ENCODE measurements around the gene TULP4. TPM values are rescaled to one million over a fixed set of nuclear protein-coding genes. Genes with fewer than 3 reads are reported as not detected.

The TULP4 gene
- total and polyA plus RNA-seq, 2 of the 8 experiments (the other 6 are each of a cell fraction or from before 2014, with no cell fraction given) = 7.7 to 51.6 TPM

GRCh38 chr6:158503222-158503621 is 191.0 kb downstream of the TULP4 start:
- Histone ChIP-seq H4K20me1 (replicated peaks in 1 of 2; ENCODE audit: control insufficient read depth in 1 of 2, insufficient read depth in 2 of 2, low read length in 2 of 2) (no peaks in the 10 kb centered on the region), H2BK12ac (ENCODE audit: low read depth, low read length) (no peak overlapping the region), H3K79me2 (ENCODE audit: control insufficient read depth in 1 of 2, insufficient read depth in 2 of 2, low read length in 2 of 2) (no peaks in the 10 kb centered on the region), H2AK5ac (ENCODE audit: low read depth, low read length) (no peak overlapping the region), H3K9ac (replicated peaks in 1 of 4; ENCODE audit: extremely low read depth in 1 of 4, low read depth in 3 of 4, low read length in 3 of 4) (no peak overlapping the region), H3K56ac (replicated peaks; ENCODE audit: insufficient read length, low read depth, low read length) (no peak overlapping the region), H3K27me3 (replicated peaks in 1 of 4; ENCODE audit: control insufficient read depth in 3 of 4, extremely low read depth in 1 of 4, insufficient read depth in 3 of 4, low read length in 3 of 4) (no peaks in the 10 kb centered on the region), H2BK5ac (ENCODE audit: low read depth, low read length) (no peak overlapping the region), H3K23ac (ENCODE audit: insufficient read length) (no peak overlapping the region), H2BK20ac (ENCODE audit: low read length) (no peak overlapping the region), H3K4me1 (replicated peaks in 1 of 4; ENCODE audit: control insufficient read depth in 3 of 4, insufficient read depth in 4 of 4, low read length in 3 of 4) (no peaks in the 10 kb centered on the region), H4K5ac (ENCODE audit: insufficient read length, low read depth, low read length) (no peak overlapping the region), H3K4me2 (ENCODE audit: insufficient read depth in 1 of 2, low read depth in 2 of 2, low read length in 2 of 2) (no peak overlapping the region), H2AFZ (ENCODE audit: low read length) (no peak overlapping the region), H3K4ac (replicated peaks; ENCODE audit: insufficient read length, low read depth, low read length) (no peak overlapping the region), H3K18ac (ENCODE audit: extremely low read depth, low read length) (no peak overlapping the region), H3K79me1 (ENCODE audit: low read depth, low read length) (no peaks in the 10 kb centered on the region), H3K9me3 (ENCODE audit: insufficient read depth in 2 of 2, low read depth in 1 of 2, low read length in 1 of 2) (no peaks in the 10 kb centered on the region), H2BK15ac (ENCODE audit: low read length) (no peak overlapping the region), H2BK120ac (replicated peaks; ENCODE audit: low read depth, low read length) (no peak overlapping the region), H3K14ac (ENCODE audit: insufficient read length) (no peak overlapping the region), H3K36me3 (ENCODE audit: control insufficient read depth in 2 of 4, insufficient read depth in 4 of 4, low read length in 3 of 4) (peaks cover 0 to 27% (median 6%) of the 10 kb centered on the region in 4 experiments; a peak in 5 of 8 replicates), H4K8ac (ENCODE audit: extremely low read depth, insufficient read depth, low read length) (no peak overlapping the region), H3K23me2 (ENCODE audit: low read depth, low read length) (no peaks in the 10 kb centered on the region), H4K91ac (replicated peaks; ENCODE audit: insufficient read length, low read length) (no peak overlapping the region), H3K27ac (ENCODE audit: low read depth, low read length) (no peak overlapping the region), H3K4me3 (ENCODE audit: extremely low read depth in 1 of 4, insufficient read depth in 2 of 4, low read depth in 3 of 4, low read length in 4 of 4) (no peak overlapping the region)
- ChIA-PET CTCF (ENCODE audit: partially characterized antibody) (interaction anchor here (0.6 to 4.1 kb wide), 7 partner anchors 10 to 289 kb away, joined by 3 to 24 read pairs (median 5); no protein-coding TSS in a partner anchor), POLR2A (ENCODE audit: partially characterized antibody) (no interaction called here)
- FAIRE-seq = no peak
- WGBS, 2 experiments (ENCODE audit: extremely low coverage in 1 of 2, insufficient coverage in 1 of 2, insufficient read length in 1 of 2, insufficient replicate concordance in 2 of 2, low coverage in 1 of 2, low lambda C conversion rate in 2 of 2, missing lambda C conversion rate in 1 of 2) = 95% methylated on average over 7 of the region's 7 CpGs; no CpG with 5 or more reads in 1 of the 2 experiments
- TF ChIP-seq KDM4A (IDR thresholded peaks at IDR 0.05; ENCODE audit: low read depth, low read length, severe bottlenecking) = no peak
- no peak for TF ChIP-seq HDAC6 (IDR thresholded peaks at IDR 0.05; ENCODE audit: low read depth, low read length)
- TF ChIP-seq BCL11A (IDR thresholded peaks at IDR 0.05; ENCODE audit: low read depth in 2 of 2, low read length in 2 of 2) = no peak
- no peak for TF ChIP-seq TCF12 (IDR thresholded peaks at IDR 0.05; ENCODE audit: low read depth, low read length)
- no peak for TF ChIP-seq POLR2A (IDR thresholded peaks at IDR 0.05; ENCODE audit: control extremely low read depth in 1 of 2, low read depth in 2 of 2, low read length in 2 of 2)
- TF ChIP-seq FOSL1 (IDR thresholded peaks at IDR 0.05; ENCODE audit: insufficient read depth, low read depth, low read length) = no peak
- TF ChIP-seq ATF3 (IDR thresholded peaks at IDR 0.05; ENCODE audit: insufficient read depth, low read depth, low read length) = no peak
- no peak for TF ChIP-seq PHF8 (conservative IDR thresholded peaks at IDR 0.05; ENCODE audit: low read depth, low read length)
- TF ChIP-seq ZNF274 (IDR thresholded peaks at IDR 0.05; ENCODE audit: borderline replicate concordance, extremely low read depth, low read length) = no peak
- no peak for TF ChIP-seq BRCA1 (IDR thresholded peaks at IDR 0.05; ENCODE audit: low read depth, low read length)
- TF ChIP-seq MAX (IDR thresholded peaks at IDR 0.05) = no peak
- TF ChIP-seq SUZ12 (IDR thresholded peaks at IDR 0.05; ENCODE audit: low read length) = no peak
- TF ChIP-seq ASH2L (IDR thresholded peaks at IDR 0.05; ENCODE audit: low read length) = no peak
- no peak for TF ChIP-seq CTBP2 (IDR thresholded peaks at IDR 0.05; ENCODE audit: borderline replicate concordance, insufficient read depth, insufficient read length, low read length)
- no peak for DNase-seq (ENCODE audit: low read depth in 1 of 2, low spot score in 2 of 2)
